Left forelimb (tissue), 1 donor: Measurements from ENCODE around the gene MBOAT1.
A peak's percentile ranks its signal among the peaks of the same experiment; 100 is the strongest.

Experiments
- DNase-seq: peaks from one replicate; pipeline ENCODE4 v3.0.0-alpha.2; 2018; ENCODE audit warnings: low spot score

The MBOAT1 gene

GRCh38 chr6:20137240-20137639 lies 75.0 kb downstream of the MBOAT1 start:
- DNase-seq = no peak

GRCh38 chr6:20135677-20136268 lies 76.5 kb downstream of the MBOAT1 start:
- DNase-seq = no peak

- DNase-seq = no peak
Observed at GRCh38 chr6:20134613-20135012, 77.7 kb downstream of the MBOAT1 start.

GRCh38 chr6:20129290-20130088 lies 82.8 kb downstream of the MBOAT1 start:
- no peak for DNase-seq

- no peak for DNase-seq
Observed at GRCh38 chr6:20128018-20128417, 84.3 kb downstream of the MBOAT1 start.

- peak; percentile 69 for DNase-seq
Observed at GRCh38 chr6:20126789-20127653, 85.2 kb downstream of the MBOAT1 start.

- DNase-seq = no peak
Observed at GRCh38 chr6:20126102-20126752, 86.0 kb downstream of the MBOAT1 start.

- no peak for DNase-seq
Observed at GRCh38 chr6:20124545-20124944, 87.7 kb downstream of the MBOAT1 start.

GRCh38 chr6:20119485-20119884 lies 92.8 kb downstream of the MBOAT1 start:
- DNase-seq = no peak

- no peak for DNase-seq
Observed at GRCh38 chr6:20118892-20119291, 93.4 kb downstream of the MBOAT1 start.

GRCh38 chr6:20117474-20117873 lies 94.8 kb downstream of the MBOAT1 start:
- no peak for DNase-seq

GRCh38 chr6:20116792-20117191 lies 95.5 kb downstream of the MBOAT1 start:
- no peak for DNase-seq

- DNase-seq = no peak
Observed at GRCh38 chr6:20115246-20115980, 96.9 kb downstream of the MBOAT1 start.

- no peak for DNase-seq
Observed at GRCh38 chr6:20113649-20114224, 98.5 kb downstream of the MBOAT1 start.

GRCh38 chr6:20112841-20113240 lies 99.4 kb downstream of the MBOAT1 start:
- no peak for DNase-seq

- DNase-seq = no peak
Observed at GRCh38 chr6:20112241-20112640, 100.0 kb downstream of the MBOAT1 start.

- DNase-seq = no peak
Observed at GRCh38 chr6:20110478-20110877, 101.8 kb downstream of the MBOAT1 start.

- DNase-seq = no peak
Observed at GRCh38 chr6:20109526-20109925, 102.7 kb downstream of the MBOAT1 start.

- DNase-seq = no peak
Observed at GRCh38 chr6:20105838-20106237, 106.4 kb downstream of the MBOAT1 start.

- DNase-seq = no peak
Observed at GRCh38 chr6:20104696-20105095, 107.6 kb downstream of the MBOAT1 start.

- no peak for DNase-seq
Observed at GRCh38 chr6:20102397-20103073, 109.7 kb downstream of the MBOAT1 start.
